LNCaP clone FGC (cell line): ENCODE measurements around the gene C14orf132.

Source experiments
- DNase-seq: peaks from one replicate; pipeline ENCODE4 v3.0.0-alpha.2; 2011; ENCODE audit warnings: low read depth
- H3K4me3 ChIP-seq: 2 replicates; pipeline ENCODE4 v1.5.1; 2011; ENCODE audit warnings: mild to moderate bottlenecking, low read depth, low read length, control low read depth
- TF ChIP-seq, protein P1 (sequence below): IDR thresholded peaks from 2 replicates; pipeline ENCODE4 v1.5.1; 2012; ENCODE audit warnings: mild to moderate bottlenecking; ENCODE audit not compliant: control insufficient read depth, insufficient read depth; ENCODE audit errors: extremely low read depth

Gene C14orf132

GRCh38 chr14:96088911-96089310 is 49.7 kb downstream of the C14orf132 start:
- TF ChIP-seq, protein P1, sequence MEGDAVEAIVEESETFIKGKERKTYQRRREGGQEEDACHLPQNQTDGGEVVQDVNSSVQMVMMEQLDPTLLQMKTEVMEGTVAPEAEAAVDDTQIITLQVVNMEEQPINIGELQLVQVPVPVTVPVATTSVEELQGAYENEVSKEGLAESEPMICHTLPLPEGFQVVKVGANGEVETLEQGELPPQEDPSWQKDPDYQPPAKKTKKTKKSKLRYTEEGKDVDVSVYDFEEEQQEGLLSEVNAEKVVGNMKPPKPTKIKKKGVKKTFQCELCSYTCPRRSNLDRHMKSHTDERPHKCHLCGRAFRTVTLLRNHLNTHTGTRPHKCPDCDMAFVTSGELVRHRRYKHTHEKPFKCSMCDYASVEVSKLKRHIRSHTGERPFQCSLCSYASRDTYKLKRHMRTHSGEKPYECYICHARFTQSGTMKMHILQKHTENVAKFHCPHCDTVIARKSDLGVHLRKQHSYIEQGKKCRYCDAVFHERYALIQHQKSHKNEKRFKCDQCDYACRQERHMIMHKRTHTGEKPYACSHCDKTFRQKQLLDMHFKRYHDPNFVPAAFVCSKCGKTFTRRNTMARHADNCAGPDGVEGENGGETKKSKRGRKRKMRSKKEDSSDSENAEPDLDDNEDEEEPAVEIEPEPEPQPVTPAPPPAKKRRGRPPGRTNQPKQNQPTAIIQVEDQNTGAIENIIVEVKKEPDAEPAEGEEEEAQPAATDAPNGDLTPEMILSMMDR, result no peak
- DNase-seq, result no peak
- no peak overlapping the region for H3K4me3 ChIP-seq

DNA sequence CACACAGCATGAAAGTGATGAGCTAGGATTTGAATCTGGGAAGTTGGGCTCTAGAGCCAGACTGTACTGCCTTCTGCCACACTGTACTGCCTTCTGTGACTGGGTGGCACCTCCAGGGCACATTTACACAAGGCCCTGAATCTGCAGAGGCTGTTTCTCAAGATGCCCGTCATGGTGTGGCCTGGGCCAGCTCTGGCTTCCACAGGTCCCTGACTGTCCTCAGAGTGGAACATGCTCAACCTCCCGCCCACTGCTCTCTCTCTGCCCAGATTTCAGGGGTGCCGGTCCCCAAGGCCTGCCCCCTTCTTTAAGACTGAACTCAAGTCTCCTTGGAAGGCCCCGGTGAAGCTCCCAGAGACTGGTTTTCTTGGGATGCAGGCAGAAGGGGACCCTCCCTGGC is 50.2 kb downstream of the C14orf132 start:
- H3K4me3 ChIP-seq, result no peak overlapping the region
- TF ChIP-seq, protein P1, result no peak
- no peak for DNase-seq

GRCh38 chr14:96090441-96091148 is 51.4 kb downstream of the C14orf132 start:
- TF ChIP-seq, protein P1, result no peak
- DNase-seq, result no peak
- no peak overlapping the region for H3K4me3 ChIP-seq

DNA sequence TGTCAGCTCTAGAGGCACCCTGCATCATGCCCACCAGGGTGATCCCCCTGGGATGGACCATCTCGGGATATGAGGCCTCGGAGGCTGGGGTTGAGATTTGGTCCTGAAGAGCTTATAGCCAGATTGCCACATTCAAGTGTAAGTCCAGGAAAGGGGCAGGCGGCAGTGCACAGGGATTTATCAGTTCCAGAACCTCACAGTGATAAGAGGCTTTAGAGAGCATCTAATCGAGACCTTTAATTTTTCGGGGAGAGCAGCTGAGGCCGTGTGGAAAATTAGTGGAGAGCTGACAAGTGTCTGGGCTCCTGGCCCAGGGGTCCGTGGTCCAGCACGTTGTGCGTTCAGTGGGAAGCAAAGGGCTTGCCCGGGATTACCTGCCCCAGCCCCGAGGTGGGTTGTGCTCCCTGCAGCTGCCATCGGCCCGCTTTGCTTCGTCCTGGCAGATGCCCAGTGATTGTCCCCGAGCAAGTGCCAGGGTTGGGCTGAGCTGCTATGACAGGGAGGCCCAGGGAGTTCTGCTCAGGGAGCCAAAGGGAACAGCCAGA is 52.1 kb downstream of the C14orf132 start:
- no peak for DNase-seq
- H3K4me3 ChIP-seq, result no peak overlapping the region
- TF ChIP-seq, protein P1, result no peak

DNA sequence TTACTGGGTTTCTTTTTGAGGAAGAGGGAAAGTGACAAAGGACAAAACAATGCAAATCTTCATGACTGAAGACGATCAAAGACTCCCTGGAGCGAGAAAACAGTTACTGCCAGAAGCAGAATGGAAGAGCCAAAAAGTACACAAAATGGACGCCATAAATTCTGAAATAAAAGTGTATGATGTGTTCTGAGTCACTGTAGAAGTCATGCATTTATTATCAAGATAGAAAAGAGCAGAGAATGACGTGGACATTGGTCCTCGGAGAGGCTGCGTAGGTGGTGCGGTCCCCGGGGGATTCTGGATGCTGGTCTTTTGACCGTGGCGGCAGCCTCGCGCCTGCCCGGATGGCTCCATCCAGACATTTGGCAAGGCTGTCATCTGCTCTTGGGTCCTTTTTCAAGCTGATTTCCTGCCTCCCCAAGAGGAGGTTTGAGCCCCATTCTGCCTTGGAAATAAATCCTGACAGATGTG is 52.8 kb downstream of the C14orf132 start:
- TF ChIP-seq, protein P1, result no peak
- no peak overlapping the region for H3K4me3 ChIP-seq
- DNase-seq, result no peak

GRCh38 chr14:96092936-96093335 is 53.8 kb downstream of the C14orf132 start:
- no peak for DNase-seq
- TF ChIP-seq, protein P1, result no peak
- H3K4me3 ChIP-seq, result no peak overlapping the region
